Astrocyte (in vitro differentiated cells and primary cell): ENCODE measurements around the gene ACKR3. TPM values are rescaled to one million over a fixed set of nuclear protein-coding genes. Genes with fewer than 3 reads are reported as not detected.

Experiments used
- DNase-seq: peaks from one replicate; pipeline ENCODE4 v3.0.0-alpha.2; 2010; ENCODE audit warnings: low read depth
- FAIRE-seq: peaks from 2 replicates; lab custom pipeline; 2011; peaks lifted over from hg19 to GRCh38; lab: Jason Lieb, UNC
- H2AFZ ChIP-seq: 2 replicates; pipeline ENCODE4 v1.6.0; 2012; ENCODE audit warnings: low read depth, low read length, inconsistent platforms
- H3K27ac ChIP-seq: 2 replicates; pipeline ENCODE4 v1.5.1; 2011; ENCODE audit warnings: low read depth, low read length, inconsistent platforms
- H3K27me3 ChIP-seq: 2 replicates; pipeline ENCODE4 v1.6.0; 2011; ENCODE audit warnings: low read length, inconsistent platforms; ENCODE audit not compliant: insufficient read depth
- H3K36me3 ChIP-seq: 2 replicates; pipeline ENCODE4 v1.5.1; 2011; ENCODE audit warnings: low read length, inconsistent platforms; ENCODE audit not compliant: insufficient read depth
- H3K4me1 ChIP-seq: 2 replicates; pipeline ENCODE4 v1.5.1; 2011; ENCODE audit warnings: low read length, inconsistent platforms; ENCODE audit not compliant: insufficient read depth
- H3K4me2 ChIP-seq: 2 replicates; pipeline ENCODE4 v1.6.0; 2012; ENCODE audit warnings: low read length, inconsistent platforms
- H3K4me3 ChIP-seq: 2 replicates; pipeline ENCODE4 v1.5.1; 2011; ENCODE audit warnings: low read depth, mild to moderate bottlenecking, low read length, inconsistent platforms; ENCODE audit not compliant: insufficient read depth
- H3K79me2 ChIP-seq: 2 replicates; pipeline ENCODE4 v1.6.0; 2012; ENCODE audit warnings: mild to moderate bottlenecking, low read length, inconsistent platforms; ENCODE audit not compliant: insufficient read depth
- H3K9ac ChIP-seq: 2 replicates; pipeline ENCODE4 v1.6.0; 2012; ENCODE audit warnings: mild to moderate bottlenecking, low read length, inconsistent platforms
- H3K9me3 ChIP-seq: 2 replicates; pipeline ENCODE4 v1.5.1; 2012; ENCODE audit warnings: low read depth, mild to moderate bottlenecking, low read length, inconsistent platforms; ENCODE audit not compliant: insufficient read depth
- H4K20me1 ChIP-seq: 2 replicates; pipeline ENCODE4 v1.6.0; 2012; ENCODE audit warnings: low read length, inconsistent platforms; ENCODE audit not compliant: insufficient read depth
- H3K27ac Mint-ChIP-seq: one replicate; pipeline ENCODE4 v1.8.0; 2021; ENCODE audit warnings: mild to moderate bottlenecking, mixed read lengths; ENCODE audit not compliant: unreplicated experiment
- H3K27me3 Mint-ChIP-seq: one replicate; pipeline ENCODE4 v1.8.0; 2021; ENCODE audit warnings: low read depth, mixed read lengths; ENCODE audit not compliant: unreplicated experiment
- H3K36me3 Mint-ChIP-seq: one replicate; pipeline ENCODE4 v1.8.0; 2021; ENCODE audit warnings: low read depth, mixed read lengths; ENCODE audit not compliant: unreplicated experiment
- H3K4me1 Mint-ChIP-seq: one replicate; pipeline ENCODE4 v1.8.0; 2021; ENCODE audit warnings: low read depth, mixed read lengths; ENCODE audit not compliant: unreplicated experiment
- H3K4me3 Mint-ChIP-seq: one replicate; pipeline ENCODE4 v1.8.0; 2021; ENCODE audit warnings: mild to moderate bottlenecking, moderate library complexity, mixed read lengths; ENCODE audit not compliant: unreplicated experiment
- H3K9me3 Mint-ChIP-seq: one replicate; pipeline ENCODE4 v1.8.0; 2021; ENCODE audit warnings: mild to moderate bottlenecking, mixed read lengths; ENCODE audit not compliant: unreplicated experiment
- CTCF ChIP-seq: IDR thresholded peaks from 2 replicates; pipeline ENCODE4 v1.5.1; 2011; ENCODE audit warnings: low read depth, mild to moderate bottlenecking, inconsistent platforms, low read length, moderate library complexity; ENCODE audit not compliant: insufficient read depth
- EZH2 ChIP-seq: IDR thresholded peaks from 2 replicates; pipeline ENCODE4 v1.6.1; 2012; ENCODE audit warnings: mild to moderate bottlenecking, low read length, inconsistent platforms; ENCODE audit not compliant: insufficient read depth
- total RNA-seq: library from RNA; stranded (reverse); gene quantifications from 2 replicates; pipeline ENCODE4 v1.2.1, GENCODE V29; 2021

ACKR3 gene
- total RNA-seq, 1 donor from 2014 or later: 72.7 TPM

- Mint-ChIP-seq H3K4me1 (peaks cover 12% of the 10 kb centered on the region), H3K27ac (no peak overlapping the region), H3K4me3 (no peak overlapping the region), H3K36me3 (no peaks in the 10 kb centered on the region), H3K9me3 (peaks cover 2% of the 10 kb centered on the region), H3K27me3 (peaks cover 69% of the 10 kb centered on the region)
- H3K27ac ChIP-seq: no peak overlapping the region
- peaks cover 5% of the 10 kb centered on the region for H3K4me1 ChIP-seq
- DNase-seq: no peak
- no peak overlapping the region for H3K4me3 ChIP-seq
- peaks cover 26% of the 10 kb centered on the region for H3K27me3 ChIP-seq
- no peak overlapping the region for H3K4me2 ChIP-seq
- no peaks in the 10 kb centered on the region for H4K20me1 ChIP-seq
- H3K9ac ChIP-seq: no peak overlapping the region
- no peak for FAIRE-seq
- no peaks in the 10 kb centered on the region for H3K79me2 ChIP-seq
- H3K9me3 ChIP-seq: no peaks in the 10 kb centered on the region
- TF ChIP-seq CTCF (no peak), EZH2 (no peak)
- no peaks in the 10 kb centered on the region for H3K36me3 ChIP-seq
- no peak overlapping the region for H2AFZ ChIP-seq
Measured at GRCh38 chr2:236616031-236616430, 46.4 kb downstream of the ACKR3 start.

GRCh38 chr2:236616624-236617023, 47.0 kb downstream of the ACKR3 start:
- Histone ChIP-seq H3K9ac (no peak overlapping the region), H2AFZ (no peak overlapping the region), H4K20me1 (no peaks in the 10 kb centered on the region), H3K79me2 (no peaks in the 10 kb centered on the region), H3K9me3 (no peaks in the 10 kb centered on the region), H3K4me1 (peaks cover under 1% of the 10 kb centered on the region), H3K4me3 (no peak overlapping the region), H3K4me2 (no peak overlapping the region), H3K36me3 (no peaks in the 10 kb centered on the region), H3K27me3 (peaks cover 28% of the 10 kb centered on the region), H3K27ac (no peak overlapping the region)
- Mint-ChIP-seq H3K4me1 (peaks cover 7% of the 10 kb centered on the region), H3K4me3 (no peak overlapping the region), H3K27ac (no peak overlapping the region), H3K9me3 (peaks cover 2% of the 10 kb centered on the region), H3K36me3 (no peaks in the 10 kb centered on the region), H3K27me3 (peaks cover 72% of the 10 kb centered on the region)
- DNase-seq (no peak), FAIRE-seq (no peak)
- TF ChIP-seq EZH2: no peak

- peaks cover 28% of the 10 kb centered on the region for H3K27me3 ChIP-seq
- Mint-ChIP-seq H3K36me3 (no peaks in the 10 kb centered on the region), H3K27me3 (peaks cover 77% of the 10 kb centered on the region), H3K9me3 (peaks cover 2% of the 10 kb centered on the region), H3K4me3 (no peak overlapping the region), H3K4me1 (peaks cover 6% of the 10 kb centered on the region), H3K27ac (no peak overlapping the region)
- H3K36me3 ChIP-seq: no peaks in the 10 kb centered on the region
- no peak overlapping the region for H3K4me3 ChIP-seq
- H3K4me2 ChIP-seq: no peak overlapping the region
- no peak overlapping the region for H3K27ac ChIP-seq
- H3K9me3 ChIP-seq: no peaks in the 10 kb centered on the region
- H2AFZ ChIP-seq: no peak overlapping the region
- no peak for DNase-seq
- H3K9ac ChIP-seq: no peak overlapping the region
- H3K79me2 ChIP-seq: no peaks in the 10 kb centered on the region
- no peak for FAIRE-seq
- no peaks in the 10 kb centered on the region for H3K4me1 ChIP-seq
- TF ChIP-seq EZH2 (no peak), CTCF (no peak)
- no peaks in the 10 kb centered on the region for H4K20me1 ChIP-seq
Measured at GRCh38 chr2:236617221-236617737, 47.7 kb downstream of the ACKR3 start.
